Activated CD8-positive, alpha-beta T cell treated with anti-CD3 and anti-CD28 coated beads, Interleukin-2, amount 10 ng/mL, durations not matched to agents 7 days and 5 days (primary cell): ENCODE measurements around the gene SNX6. TPM values are rescaled to one million over a fixed set of nuclear protein-coding genes. Genes with fewer than 3 reads are reported as not detected.

Source experiments
- total RNA-seq, 2 experiments: library from RNA; stranded (reverse); gene quantifications; one replicate each; pipeline ENCODE4 v1.2.3, GENCODE V29; 2021

Gene SNX6
- total RNA-seq, 2 experiments from 2014 or later: 83.3 to 84.3 TPM

Other genes starting within 250 kb of the SNX6 start
- 10 to 100 TPM; 13.1 to 14.8 TPM for gene SPTSSA, start 167.9 kb downstream of the SNX6 start, total RNA-seq
- gene EAPP, start 90.4 kb downstream of the SNX6 start, total RNA-seq: 10 to 100 TPM; 27.3 to 28.8 TPM
- 1 to 10 TPM; 6.7 to 7.1 TPM for gene CFL2, start 84.4 kb upstream of the SNX6 start, total RNA-seq
- gene BAZ1A, start 245.2 kb upstream of the SNX6 start, total RNA-seq: 10 to 100 TPM; 52.7 to 54.2 TPM